Ovary (tissue), 3 donors: ENCODE data around the gene COL5A1.

Experiments
- EP300 ChIP-seq: sonication (generic); formaldehyde crosslinking; IDR thresholded peaks from one replicate; pipeline ENCODE4 v1.6.1; 2017; ENCODE audit warnings: antibody characterized with exemption
- TF ChIP-seq, protein P1 (sequence below), 3 donors: fragments of 450-650 bp in 2 of 3; fragments of 200-600 bp in 1 of 3; IDR thresholded peaks; one replicate each; pipeline versions ENCODE4 v1.5.1 to v1.8.0; 2016 to 2022; ENCODE audit warnings: antibody characterized with exemption in 3 of 3, mild to moderate bottlenecking in 1 of 3
- donor health status: DM: no; HTN: no; CAD: no.

DNA sequence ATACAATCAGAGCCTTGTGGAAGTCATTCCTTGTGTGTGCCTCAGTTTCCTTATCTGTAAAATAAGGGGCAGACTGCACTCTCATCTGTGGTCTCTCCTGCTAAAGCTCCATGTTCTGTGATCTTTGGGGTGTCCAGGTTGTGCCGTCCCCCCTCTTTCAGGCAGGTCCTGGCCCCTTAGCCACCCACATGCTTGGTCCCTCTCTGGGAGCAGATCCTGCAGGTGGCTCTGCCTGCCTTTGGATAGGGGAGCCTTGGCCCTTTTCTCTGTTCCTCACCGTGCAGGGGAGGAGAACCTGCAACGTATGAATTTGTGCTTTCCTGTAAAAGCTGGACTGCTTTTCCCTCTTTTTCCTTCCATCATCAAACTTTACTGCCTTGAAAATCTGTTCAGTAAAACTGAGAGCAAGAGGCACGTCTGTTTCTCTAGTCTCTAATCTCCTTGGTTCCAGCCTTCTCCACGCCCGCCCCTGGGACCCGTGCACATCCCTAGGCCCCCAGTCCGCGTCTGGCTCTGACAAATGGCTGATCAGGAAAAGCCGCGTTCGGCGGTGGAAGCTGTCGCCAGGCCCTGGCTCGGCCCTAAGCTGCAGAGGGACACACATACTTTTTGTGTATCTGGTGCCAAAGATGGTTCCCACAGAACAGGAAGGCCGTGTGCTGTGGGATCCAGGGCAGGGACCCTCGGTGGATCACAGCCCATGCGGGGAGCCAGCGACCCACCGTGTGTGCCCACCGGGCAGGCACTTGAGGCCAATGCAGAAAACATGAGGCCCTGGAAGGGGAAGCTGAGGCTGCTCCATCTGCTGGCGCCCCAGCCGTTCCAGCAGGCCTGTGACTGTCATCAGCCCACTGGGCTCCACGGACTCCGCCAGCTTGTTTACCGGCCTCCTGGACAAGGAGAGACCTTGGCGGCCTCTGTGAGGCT lies 43.4 kb upstream of the COL5A1 start:
- TF ChIP-seq EP300, result no peak
- TF ChIP-seq, protein P1, sequence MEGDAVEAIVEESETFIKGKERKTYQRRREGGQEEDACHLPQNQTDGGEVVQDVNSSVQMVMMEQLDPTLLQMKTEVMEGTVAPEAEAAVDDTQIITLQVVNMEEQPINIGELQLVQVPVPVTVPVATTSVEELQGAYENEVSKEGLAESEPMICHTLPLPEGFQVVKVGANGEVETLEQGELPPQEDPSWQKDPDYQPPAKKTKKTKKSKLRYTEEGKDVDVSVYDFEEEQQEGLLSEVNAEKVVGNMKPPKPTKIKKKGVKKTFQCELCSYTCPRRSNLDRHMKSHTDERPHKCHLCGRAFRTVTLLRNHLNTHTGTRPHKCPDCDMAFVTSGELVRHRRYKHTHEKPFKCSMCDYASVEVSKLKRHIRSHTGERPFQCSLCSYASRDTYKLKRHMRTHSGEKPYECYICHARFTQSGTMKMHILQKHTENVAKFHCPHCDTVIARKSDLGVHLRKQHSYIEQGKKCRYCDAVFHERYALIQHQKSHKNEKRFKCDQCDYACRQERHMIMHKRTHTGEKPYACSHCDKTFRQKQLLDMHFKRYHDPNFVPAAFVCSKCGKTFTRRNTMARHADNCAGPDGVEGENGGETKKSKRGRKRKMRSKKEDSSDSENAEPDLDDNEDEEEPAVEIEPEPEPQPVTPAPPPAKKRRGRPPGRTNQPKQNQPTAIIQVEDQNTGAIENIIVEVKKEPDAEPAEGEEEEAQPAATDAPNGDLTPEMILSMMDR (IDR thresholded peaks at IDR 0.05), result no peak
